ENCODE data around the gene PHTF2. TPM values are rescaled to one million over a fixed set of nuclear protein-coding genes. Genes with fewer than 3 reads are reported as not detected.

PHTF2 gene
- total RNA-seq, 2 experiments from 2014 or later, result 25.2 to 25.4 TPM

DNA sequence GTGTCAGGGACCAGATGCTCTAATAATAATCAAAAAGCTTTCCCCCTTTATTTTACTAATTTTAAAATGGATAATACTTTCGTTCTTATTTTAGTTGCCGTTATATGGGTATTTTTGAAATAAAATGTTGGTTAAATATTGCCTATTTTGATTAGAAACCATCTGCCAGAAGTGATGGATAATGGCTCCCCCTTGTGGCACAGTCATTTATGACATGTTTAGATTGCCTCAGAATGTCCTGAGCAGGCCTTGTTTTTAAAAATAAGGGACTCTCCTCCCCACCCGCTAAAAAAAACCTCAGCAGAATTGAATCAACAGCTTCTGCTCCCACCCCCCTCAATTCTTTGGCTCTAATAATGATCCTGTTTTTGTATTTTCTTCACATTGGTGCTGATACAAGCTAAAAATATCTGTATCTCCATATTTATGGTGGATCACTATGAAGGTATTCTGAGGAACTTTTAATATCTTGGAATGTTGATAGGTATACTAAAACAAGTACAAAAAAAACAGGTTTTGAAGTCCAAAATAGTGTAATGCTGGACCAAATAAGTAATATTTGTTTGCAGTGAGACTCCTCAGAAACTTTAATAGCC lies 39.2 kb upstream of the PHTF2 start:
- DNase-seq (peak; percentile 83), ATAC-seq (peak; percentile 76)
- intact Hi-C loops (cut with micrococcal nuclease), result loop anchor here (2.0 to 5.0 kb wide), 2 partner anchors 57 to 103 kb away; no protein-coding TSS in a partner anchor
- H3K9me3 Mint-ChIP-seq, result no peaks in the 10 kb centered on the region
- no peak overlapping the region for H3K27ac Mint-ChIP-seq
- no peaks in the 10 kb centered on the region for H3K27me3 Mint-ChIP-seq
- peaks cover 36% of the 10 kb centered on the region for H3K4me1 Mint-ChIP-seq (ENCODE audit: low read depth)
- peaks cover 2% of the 10 kb centered on the region for H3K36me3 Mint-ChIP-seq (ENCODE audit: low read depth)
- no peak overlapping the region for H3K4me3 Mint-ChIP-seq
- POLR2A ChIA-PET, result interaction anchor here (1.4 kb wide), 1 partner anchor 57 kb away, joined by 3 read pairs; no protein-coding TSS in a partner anchor
- CTCF ChIA-PET, result interaction anchor here (0.6 to 3.3 kb wide), 42 partner anchors 10 to 331 kb away, joined by 3 to 176 read pairs (median 4); partner anchors contain the start of genes PHTF2, RSBN1L and TMEM60
- TF ChIP-seq, protein P1, sequence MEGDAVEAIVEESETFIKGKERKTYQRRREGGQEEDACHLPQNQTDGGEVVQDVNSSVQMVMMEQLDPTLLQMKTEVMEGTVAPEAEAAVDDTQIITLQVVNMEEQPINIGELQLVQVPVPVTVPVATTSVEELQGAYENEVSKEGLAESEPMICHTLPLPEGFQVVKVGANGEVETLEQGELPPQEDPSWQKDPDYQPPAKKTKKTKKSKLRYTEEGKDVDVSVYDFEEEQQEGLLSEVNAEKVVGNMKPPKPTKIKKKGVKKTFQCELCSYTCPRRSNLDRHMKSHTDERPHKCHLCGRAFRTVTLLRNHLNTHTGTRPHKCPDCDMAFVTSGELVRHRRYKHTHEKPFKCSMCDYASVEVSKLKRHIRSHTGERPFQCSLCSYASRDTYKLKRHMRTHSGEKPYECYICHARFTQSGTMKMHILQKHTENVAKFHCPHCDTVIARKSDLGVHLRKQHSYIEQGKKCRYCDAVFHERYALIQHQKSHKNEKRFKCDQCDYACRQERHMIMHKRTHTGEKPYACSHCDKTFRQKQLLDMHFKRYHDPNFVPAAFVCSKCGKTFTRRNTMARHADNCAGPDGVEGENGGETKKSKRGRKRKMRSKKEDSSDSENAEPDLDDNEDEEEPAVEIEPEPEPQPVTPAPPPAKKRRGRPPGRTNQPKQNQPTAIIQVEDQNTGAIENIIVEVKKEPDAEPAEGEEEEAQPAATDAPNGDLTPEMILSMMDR (IDR thresholded peaks at IDR 0.05), result peak; percentile 96

DNA sequence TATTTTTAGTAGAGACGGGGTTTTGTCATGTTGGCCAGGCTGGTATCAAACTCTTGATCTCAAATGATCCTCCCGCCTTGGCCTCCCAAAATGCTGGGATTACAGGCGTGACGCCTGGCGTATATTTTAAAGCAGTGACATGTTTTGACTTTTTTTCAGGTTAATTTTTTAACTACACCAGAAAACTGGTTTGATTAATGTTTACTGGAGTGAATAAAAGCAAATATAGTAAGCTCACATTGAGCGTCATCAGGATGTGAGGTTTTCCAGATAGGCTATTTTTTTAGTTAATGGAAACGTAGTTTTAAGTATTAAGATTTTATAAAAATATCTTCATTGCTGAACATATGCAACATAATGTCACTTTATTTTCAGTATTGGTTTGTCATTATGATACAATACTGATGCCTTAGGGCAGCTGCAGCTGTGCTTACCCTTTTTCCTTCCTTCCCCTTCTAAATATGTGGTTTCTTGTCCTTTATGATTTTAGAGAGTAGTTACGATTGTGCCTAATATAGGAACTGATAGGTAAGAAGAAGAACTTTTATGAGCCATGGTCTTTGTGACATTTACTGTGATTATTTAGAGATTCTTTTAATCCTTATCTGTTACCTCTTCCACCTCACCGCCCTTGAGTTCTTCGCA lies 37.6 kb upstream of the PHTF2 start:
- DNase-seq (no peak), ATAC-seq (no peak)
- H3K9me3 Mint-ChIP-seq, result no peaks in the 10 kb centered on the region
- no peak overlapping the region for H3K4me3 Mint-ChIP-seq
- ChIA-PET POLR2A (interaction anchor here (0.7 kb wide), 1 partner anchor 443 kb away, joined by 3 read pairs; no protein-coding TSS in a partner anchor), CTCF (interaction anchor here (1.6 to 3.3 kb wide), 4 partner anchors 106 to 333 kb away, joined by 3 to 176 read pairs (median 6); no protein-coding TSS in a partner anchor)
- intact Hi-C loops (cut with micrococcal nuclease), result no loop called here
- H3K36me3 Mint-ChIP-seq (ENCODE audit: low read depth), result peaks cover 4% of the 10 kb centered on the region
- H3K4me1 Mint-ChIP-seq (ENCODE audit: low read depth), result peaks cover 36% of the 10 kb centered on the region
- H3K27me3 Mint-ChIP-seq, result no peaks in the 10 kb centered on the region
- TF ChIP-seq, protein P1 (IDR thresholded peaks at IDR 0.05), result no peak
- no peak overlapping the region for H3K27ac Mint-ChIP-seq

GRCh38 chr7:77765481-77765880 lies 33.1 kb upstream of the PHTF2 start:
- H3K4me3 Mint-ChIP-seq, result no peak overlapping the region
- intact Hi-C loops (cut with micrococcal nuclease), result no loop called here
- H3K9me3 Mint-ChIP-seq, result no peaks in the 10 kb centered on the region
- H3K36me3 Mint-ChIP-seq (ENCODE audit: low read depth), result peaks cover 15% of the 10 kb centered on the region
- no peak overlapping the region for H3K27ac Mint-ChIP-seq
- peaks cover 17% of the 10 kb centered on the region for H3K4me1 Mint-ChIP-seq (ENCODE audit: low read depth)
- no peaks in the 10 kb centered on the region for H3K27me3 Mint-ChIP-seq
- CTCF ChIA-PET, result interaction anchor here (0.6 to 3.9 kb wide), 3 partner anchors 57 to 113 kb away, joined by 3 to 36 read pairs (median 18); no protein-coding TSS in a partner anchor
- ATAC-seq (no peak), DNase-seq (no peak)
- TF ChIP-seq, protein P1 (IDR thresholded peaks at IDR 0.05), result no peak
- POLR2A ChIA-PET, result no interaction called here

- no peaks in the 10 kb centered on the region for H3K27me3 Mint-ChIP-seq
- no peaks in the 10 kb centered on the region for H3K9me3 Mint-ChIP-seq
- CTCF ChIA-PET, result interaction anchor here (3.0 to 3.9 kb wide), 2 partner anchors 108 to 113 kb away, joined by 18 to 36 read pairs; no protein-coding TSS in a partner anchor
- POLR2A ChIA-PET, result no interaction called here
- no peak overlapping the region for H3K27ac Mint-ChIP-seq
- no peak for DNase-seq
- peaks cover 16% of the 10 kb centered on the region for H3K4me1 Mint-ChIP-seq (ENCODE audit: low read depth)
- intact Hi-C loops (cut with micrococcal nuclease), result no loop called here
- peaks cover 15% of the 10 kb centered on the region for H3K36me3 Mint-ChIP-seq (ENCODE audit: low read depth)
- no peak overlapping the region for H3K4me3 Mint-ChIP-seq
- TF ChIP-seq, protein P1 (IDR thresholded peaks at IDR 0.05), result no peak
- no peak for ATAC-seq
Measured at GRCh38 chr7:77765906-77766800, 32.4 kb upstream of the PHTF2 start.
